ENCODE measurements around the gene GAL.

GAL gene

GRCh38 chr11:68659158-68659921, 25.0 kb upstream of the GAL start:
- peak; percentile 95 for DNase-seq

DNA sequence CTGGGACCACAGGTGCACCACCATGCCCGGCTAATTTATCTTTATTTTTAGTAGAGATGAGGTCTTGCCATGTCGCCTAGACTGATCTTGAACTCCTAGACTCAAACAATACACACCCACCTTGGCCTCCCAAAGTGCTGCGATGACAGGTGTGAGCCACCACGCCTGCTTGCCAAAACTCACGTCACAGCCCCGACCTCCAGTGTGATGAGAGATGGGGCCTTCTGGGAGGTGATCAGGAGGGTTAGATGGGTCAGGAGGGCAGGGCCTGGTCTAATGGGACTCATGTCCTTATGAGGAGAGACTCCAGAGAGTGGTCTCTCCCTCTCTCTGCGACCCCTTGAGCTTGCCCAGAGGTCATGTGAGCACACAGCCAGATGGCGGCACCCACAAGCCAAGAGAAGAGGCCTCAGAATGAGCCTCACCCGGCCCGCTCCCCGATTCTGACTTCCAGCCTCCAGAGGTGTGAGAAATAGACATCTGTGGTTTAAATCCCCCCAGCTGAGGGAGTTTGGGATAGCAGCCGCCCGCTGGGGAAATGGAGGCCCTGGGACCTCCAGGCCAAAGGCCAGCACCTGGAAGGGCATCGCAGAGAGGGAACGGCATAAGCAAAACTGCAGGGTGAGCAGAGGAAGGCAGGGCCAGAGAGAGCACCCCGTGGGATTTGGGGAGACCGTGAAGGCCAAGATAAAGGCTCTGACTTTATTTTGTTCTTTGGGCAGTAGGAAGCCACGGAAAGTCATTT, 24.1 kb upstream of the GAL start:
- no peak for DNase-seq

- DNase-seq: no peak
Observed at GRCh38 chr11:68661014-68661413, 23.3 kb upstream of the GAL start.

GRCh38 chr11:68661697-68662603, 22.4 kb upstream of the GAL start:
- DNase-seq: no peak

GRCh38 chr11:68663482-68664010, 20.8 kb upstream of the GAL start:
- DNase-seq: no peak

- no peak for DNase-seq
Observed at GRCh38 chr11:68664141-68664540, 20.2 kb upstream of the GAL start.

DNA sequence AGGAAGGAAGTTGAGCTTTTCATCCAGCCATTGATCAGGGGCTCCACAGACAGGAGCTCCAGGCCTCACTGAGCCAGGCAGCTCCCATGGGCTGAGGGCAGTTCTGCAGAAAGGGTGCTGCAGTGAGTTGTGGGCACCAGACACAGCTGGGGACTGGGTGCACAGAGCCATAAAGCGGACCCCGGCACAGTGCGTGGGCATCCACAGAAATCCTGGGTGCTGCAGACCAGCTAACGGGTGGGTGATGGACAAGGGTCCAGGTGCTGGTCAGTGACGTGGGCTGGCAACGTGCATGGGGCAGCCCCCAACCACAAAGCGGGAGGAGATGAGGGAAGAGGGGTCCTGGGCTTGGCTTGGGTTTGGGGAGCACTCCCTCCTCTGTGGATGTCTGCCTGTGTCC, 19.4 kb upstream of the GAL start:
- DNase-seq: no peak

GRCh38 chr11:68665436-68665835, 18.9 kb upstream of the GAL start:
- DNase-seq: no peak

- no peak for DNase-seq
Observed at GRCh38 chr11:68666849-68667248, 17.5 kb upstream of the GAL start.

DNA sequence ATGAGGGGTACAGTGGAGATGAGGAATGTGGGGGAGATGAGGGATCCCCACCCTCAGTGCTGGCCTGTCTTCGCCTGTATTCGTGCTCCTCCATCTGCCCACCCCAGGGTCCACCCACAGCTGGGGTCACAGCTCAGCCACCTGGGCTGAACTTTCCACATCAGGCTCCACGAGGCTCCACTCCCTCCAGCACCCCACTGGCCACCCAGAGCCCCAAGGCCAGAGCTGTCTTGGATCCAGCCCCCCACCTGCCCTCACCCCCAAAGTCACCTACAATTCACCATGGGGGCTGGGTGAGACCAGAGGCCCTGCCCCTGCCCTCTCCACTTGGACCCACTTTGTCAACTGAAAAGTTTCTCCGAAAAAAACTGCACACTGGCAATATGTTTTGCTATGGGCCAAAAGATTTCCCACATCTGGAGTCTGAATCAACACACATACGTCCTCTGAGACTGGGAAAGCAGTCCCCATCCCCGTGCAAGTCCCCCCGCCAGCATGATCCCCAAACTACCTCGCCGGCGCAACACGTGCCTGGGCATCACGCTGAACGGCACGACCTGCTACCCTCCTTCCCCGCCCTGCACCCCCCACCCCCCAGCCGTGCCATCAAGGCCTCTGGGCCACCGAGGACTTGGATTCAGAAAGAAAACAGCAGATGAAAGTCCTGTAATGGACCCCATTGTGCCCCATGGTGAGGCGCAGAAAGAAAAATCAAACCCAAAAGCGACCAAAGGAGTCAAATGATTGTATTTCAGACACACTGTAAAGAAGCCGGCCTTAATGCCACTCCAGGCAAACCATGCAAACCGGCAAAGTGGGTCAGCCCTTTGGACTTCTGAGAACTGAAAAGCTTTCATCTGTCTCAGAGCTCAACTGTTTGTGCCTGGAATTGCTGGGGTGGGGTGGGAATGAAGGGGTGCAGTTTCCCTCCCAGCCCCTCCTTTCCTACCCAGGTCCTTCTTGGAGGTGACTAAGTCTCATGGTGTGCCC, 16.5 kb upstream of the GAL start:
- no peak for DNase-seq

GRCh38 chr11:68669301-68670090, 14.8 kb upstream of the GAL start:
- DNase-seq: no peak

GRCh38 chr11:68670208-68670992, 13.9 kb upstream of the GAL start:
- DNase-seq: no peak

DNA sequence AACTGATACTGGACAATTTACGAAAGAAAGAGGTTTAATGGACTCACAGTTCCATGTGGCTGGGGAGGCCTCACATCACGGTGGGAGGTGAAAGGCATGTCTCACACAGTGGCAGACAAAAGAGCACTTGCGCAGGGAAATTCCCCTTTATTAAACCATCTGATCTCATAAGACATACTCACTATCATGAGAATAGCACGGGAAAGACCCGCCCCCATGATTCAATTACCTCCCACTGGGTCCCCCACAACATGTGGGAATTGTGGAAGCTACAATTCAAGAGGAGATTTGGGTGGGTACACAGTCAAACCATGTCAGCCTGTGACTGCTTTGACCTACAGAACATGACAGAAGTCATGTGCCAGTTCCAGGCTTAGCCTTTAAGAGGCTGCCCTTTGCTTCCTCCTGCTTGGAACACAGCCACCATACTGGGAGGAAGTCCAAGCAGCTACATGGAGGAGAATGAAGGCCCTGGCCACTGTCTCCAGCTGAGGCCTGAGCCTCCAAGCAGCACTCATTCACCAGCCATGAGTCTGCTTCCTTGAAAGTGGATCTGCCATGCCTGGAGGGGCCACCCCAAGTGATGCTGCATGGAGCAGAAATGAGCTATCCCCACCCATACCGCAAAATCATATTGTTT, 10.9 kb upstream of the GAL start:
- DNase-seq: no peak

GRCh38 chr11:68673991-68674390, 10.4 kb upstream of the GAL start:
- DNase-seq: no peak

DNA sequence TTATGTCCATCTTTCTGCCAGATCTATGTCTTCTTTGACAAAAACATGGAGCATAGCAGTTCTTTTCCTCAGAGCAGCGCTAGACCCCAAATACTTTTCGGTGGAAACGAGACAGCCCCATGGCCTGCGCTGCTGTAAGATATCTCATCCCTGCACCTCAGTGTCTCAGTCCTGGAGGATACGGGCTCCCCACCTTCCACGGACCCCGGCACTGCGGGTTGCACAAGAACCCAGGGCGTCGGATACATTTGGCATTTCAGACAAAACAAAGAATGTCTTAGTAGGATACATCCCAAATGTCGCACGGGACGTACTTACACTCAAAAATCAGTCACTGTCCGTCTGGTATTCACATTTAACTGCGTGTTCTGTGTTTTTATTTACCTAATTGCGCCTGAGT, 9.9 kb upstream of the GAL start:
- DNase-seq: no peak

DNA sequence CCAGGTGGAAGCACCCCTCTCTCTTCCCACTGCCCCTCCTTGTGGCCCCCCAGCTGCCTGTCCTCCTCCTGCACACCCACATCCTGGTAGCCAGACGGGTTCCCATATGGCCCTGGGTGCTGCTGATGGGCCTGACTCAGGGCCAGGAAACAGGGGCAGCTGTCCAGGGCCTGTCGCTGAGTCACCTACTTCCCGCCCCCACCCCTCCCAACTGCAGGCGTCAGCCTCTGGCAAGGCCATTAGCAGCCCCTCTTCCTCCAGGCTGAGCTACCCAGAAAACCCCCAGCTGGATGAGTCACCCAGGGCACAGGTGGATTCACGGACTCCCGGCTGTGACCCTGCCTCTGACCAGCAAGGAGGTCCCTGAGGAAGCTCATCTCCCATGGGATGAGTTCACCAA, 6.9 kb upstream of the GAL start:
- peak; percentile 76 for DNase-seq

- no peak for DNase-seq
Observed at GRCh38 chr11:68678031-68678441, 6.3 kb upstream of the GAL start.

DNA sequence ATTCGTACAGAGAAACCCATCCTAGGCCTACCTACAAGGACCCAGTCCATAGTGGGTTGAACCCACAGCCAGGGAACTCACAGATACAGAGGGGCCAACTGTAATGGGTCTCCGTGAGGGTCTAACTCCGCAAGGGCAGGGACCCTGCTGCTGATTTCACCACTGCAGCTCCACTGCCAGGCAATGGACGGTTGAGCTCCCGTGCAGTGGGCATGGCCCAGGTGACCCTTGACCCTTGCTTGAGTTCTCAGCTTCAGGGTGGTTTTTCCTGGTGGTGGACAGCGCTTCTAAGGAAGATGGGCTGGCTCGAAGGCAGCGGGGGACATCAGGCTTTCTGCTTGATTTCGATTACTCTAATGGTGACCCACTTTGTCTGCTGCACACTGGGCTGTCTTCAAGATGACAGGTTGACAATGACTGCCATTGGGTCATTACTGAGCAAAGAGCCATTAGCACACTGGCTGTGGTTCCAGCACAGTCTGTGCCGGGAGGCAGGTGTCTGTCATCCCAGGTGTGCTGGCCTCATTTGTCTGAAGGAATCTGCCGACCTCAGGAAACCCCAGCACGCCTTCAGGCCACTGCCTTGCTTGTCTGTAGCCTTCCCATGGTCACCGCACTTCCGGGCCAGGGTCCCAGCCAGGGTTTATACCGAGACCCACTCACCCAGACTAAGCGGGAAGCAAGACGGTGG, 3.7 kb upstream of the GAL start:
- DNase-seq: no peak

- DNase-seq: no peak
Observed at GRCh38 chr11:68682531-68682961, 1.8 kb upstream of the GAL start.

All from fibroblast of upper back skin (primary cell).